Caco-2 (cell line): ENCODE data around the gene TMEM74B. TPM values are rescaled to one million over a fixed set of nuclear protein-coding genes. Genes with fewer than 3 reads are reported as not detected.

Experiments used
- BruUV-seq: library from RNA; stranded (reverse); fragments of 400-500 nt; replicated peaks from 2 replicates; lab custom pipeline; 2021; lab: Mats Ljungman, UMichigan
- CTCF ChIA-PET: fragments of 300-600 bp; sonication (Branson Sonifier 250); formaldehyde crosslinking; loops from one replicate; lab custom pipeline; 2022; ENCODE audit warnings: antibody characterized with exemption; lab: Charles Lee
- POLR2A ChIA-PET: fragments of 300-600 bp; sonication (Branson Sonifier 250); formaldehyde crosslinking; loops from one replicate; lab custom pipeline; 2022; ENCODE audit warnings: antibody characterized with exemption; lab: Charles Lee
- DNase-seq, 2 experiments: peaks; one replicate each; pipeline versions ENCODE4 v3.0.0 to v3.0.0-alpha.2; 2020 to 2022
- H3K27me3 ChIP-seq: replicated peaks from 2 replicates; pipeline ENCODE4 v1.6.0; 2011; ENCODE audit warnings: low read length; ENCODE audit not compliant: control insufficient read depth, insufficient read depth
- H3K36me3 ChIP-seq: 2 replicates; pipeline ENCODE4 v1.5.1; 2011; ENCODE audit warnings: low read length; ENCODE audit not compliant: control insufficient read depth, insufficient read depth
- H3K4me1 ChIP-seq: fragments of 250-450 bp; sonication (Bioruptor Pico); 2 replicates; pipeline ENCODE4 v1.5.1; 2020; ENCODE audit warnings: mild to moderate bottlenecking
- H3K4me3 ChIP-seq: 2 replicates; pipeline ENCODE4 v1.5.1; 2011; ENCODE audit warnings: low read depth, mild to moderate bottlenecking, control low read depth, low read length
- H3K9me3 ChIP-seq: fragments of 250-450 bp; sonication (Bioruptor Pico); 2 replicates; pipeline ENCODE4 v1.5.1; 2020; ENCODE audit warnings: mild to moderate bottlenecking, moderate library complexity
- H3K27ac Mint-ChIP-seq: one replicate; pipeline ENCODE4 v1.8.0; 2022; ENCODE audit warnings: mixed read lengths; ENCODE audit not compliant: unreplicated experiment
- H3K27me3 Mint-ChIP-seq: one replicate; pipeline ENCODE4 v1.8.0; 2022; ENCODE audit warnings: mixed read lengths; ENCODE audit not compliant: insufficient read depth, unreplicated experiment
- H3K36me3 Mint-ChIP-seq: one replicate; pipeline ENCODE4 v1.8.0; 2022; ENCODE audit warnings: mild to moderate bottlenecking, mixed read lengths; ENCODE audit not compliant: insufficient read depth, unreplicated experiment
- H3K4me1 Mint-ChIP-seq: one replicate; pipeline ENCODE4 v1.8.0; 2022; ENCODE audit warnings: low read depth, mixed read lengths; ENCODE audit not compliant: unreplicated experiment
- H3K4me3 Mint-ChIP-seq: one replicate; pipeline ENCODE4 v1.8.0; 2022; ENCODE audit warnings: mild to moderate bottlenecking, moderate library complexity, mixed read lengths; ENCODE audit not compliant: unreplicated experiment
- H3K9me3 Mint-ChIP-seq: one replicate; pipeline ENCODE4 v1.8.0; 2022; ENCODE audit warnings: mixed read lengths; ENCODE audit not compliant: unreplicated experiment
- CTCF ChIP-seq, 2 experiments: fragments of 200-600 bp in 1 of 2; IDR thresholded peaks; 1 replicate in 1 of 2; 2 replicates in 1 of 2; pipeline versions ENCODE4 v1.5.1 to v1.8.0; 2011 to 2022; ENCODE audit warnings: antibody characterized with exemption in 1 of 2, control low read depth in 1 of 2, inconsistent platforms in 1 of 2, low read depth in 1 of 2, low read length in 1 of 2, mild to moderate bottlenecking in 1 of 2, moderate library complexity in 1 of 2; ENCODE audit not compliant: insufficient read depth in 1 of 2, severe bottlenecking in 1 of 2, unreplicated experiment in 1 of 2
- intact Hi-C: fragments of 100-400 bp; cut with micrococcal nuclease; formaldehyde crosslinking; loops from one replicate; pipeline ENCODE4 v1.10.0; 2022; ENCODE audit not compliant: unreplicated experiment
- total RNA-seq: library from RNA; stranded (reverse); gene quantifications from 2 replicates; pipeline ENCODE4 v1.2.3, GENCODE V29; 2022

The TMEM74B gene
- total RNA-seq, 1 experiment from 2014 or later, result 6.9 TPM

- H3K27me3 ChIP-seq, result no peaks in the 10 kb centered on the region; the same call in 1 of the 2 replicates
- BruUV-seq, result no TSS peak
- no peaks in the 10 kb centered on the region for H3K4me1 ChIP-seq
- intact Hi-C loops, result no loop called here
- ChIA-PET CTCF (interaction anchor here (0.6 kb wide), 1 partner anchor 9 kb away, joined by 3 read pairs; no protein-coding TSS in a partner anchor), POLR2A (no interaction called here)
- Mint-ChIP-seq H3K9me3 (no peaks in the 10 kb centered on the region), H3K27ac (no peak within 1 kb of the TSS), H3K4me3 (no peak within 1 kb of the TSS), H3K4me1 (no peaks in the 10 kb centered on the region), H3K27me3 (peaks cover 9% of the 10 kb centered on the region), H3K36me3 (peaks cover 4% of the 10 kb centered on the region)
- DNase-seq, result no peak
- no peaks in the 10 kb centered on the region for H3K9me3 ChIP-seq
- no peak within 1 kb of the TSS for H3K4me3 ChIP-seq
- no peak for TF ChIP-seq CTCF (IDR thresholded peaks at IDR 0.05; ENCODE audit: insufficient read depth in 1 of 2, low read depth in 1 of 2, low read length in 1 of 2, severe bottlenecking in 1 of 2, unreplicated experiment in 1 of 2)
- H3K36me3 ChIP-seq, result no peaks in the 10 kb centered on the region
These were observed 18.2 kb upstream of the TMEM74B start, which contains the start of gene C20orf202 for GRCh38 chr20:1202762-1203504. C20orf202 (plus strand) TSS chr20:1203454; CDS start chr20:1203586, 132 bp downstream.

- ChIA-PET CTCF (no interaction called here), POLR2A (no interaction called here)
- H3K4me1 Mint-ChIP-seq, result no peaks in the 10 kb centered on the region
- BruUV-seq, result no TSS peak
- no peak overlapping the region for H3K4me3 Mint-ChIP-seq
- Histone ChIP-seq H3K9me3 (no peaks in the 10 kb centered on the region), H3K4me1 (no peaks in the 10 kb centered on the region), H3K36me3 (no peaks in the 10 kb centered on the region), H3K4me3 (no peak overlapping the region), H3K27me3 (no peaks in the 10 kb centered on the region; the same call in 1 of the 2 replicates)
- no peaks in the 10 kb centered on the region for H3K9me3 Mint-ChIP-seq
- no peak overlapping the region for H3K27ac Mint-ChIP-seq
- peaks cover 5% of the 10 kb centered on the region for H3K27me3 Mint-ChIP-seq
- intact Hi-C loops, result no loop called here
- no peak for TF ChIP-seq CTCF (IDR thresholded peaks at IDR 0.05; ENCODE audit: insufficient read depth in 1 of 2, low read depth in 1 of 2, low read length in 1 of 2, severe bottlenecking in 1 of 2, unreplicated experiment in 1 of 2)
- DNase-seq, result no peak
- peaks cover 4% of the 10 kb centered on the region for H3K36me3 Mint-ChIP-seq
These were observed 15.2 kb upstream of the TMEM74B start for GRCh38 chr20:1199964-1200363.

GRCh38 chr20:1199212-1199873 lies 14.6 kb upstream of the TMEM74B start:
- no peak overlapping the region for H3K4me3 ChIP-seq
- no peaks in the 10 kb centered on the region for H3K4me1 ChIP-seq
- H3K36me3 Mint-ChIP-seq, result peaks cover 4% of the 10 kb centered on the region
- DNase-seq, result no peak
- CTCF ChIA-PET, result no interaction called here
- H3K4me1 Mint-ChIP-seq, result no peaks in the 10 kb centered on the region
- H3K4me3 Mint-ChIP-seq, result no peak overlapping the region
- H3K36me3 ChIP-seq, result no peaks in the 10 kb centered on the region
- POLR2A ChIA-PET, result no interaction called here
- H3K27me3 ChIP-seq, result no peaks in the 10 kb centered on the region; the same call in 1 of the 2 replicates
- H3K9me3 ChIP-seq, result no peaks in the 10 kb centered on the region
- peaks cover 5% of the 10 kb centered on the region for H3K27me3 Mint-ChIP-seq
- intact Hi-C loops, result no loop called here
- no TSS peak for BruUV-seq
- H3K9me3 Mint-ChIP-seq, result no peaks in the 10 kb centered on the region
- H3K27ac Mint-ChIP-seq, result no peak overlapping the region
- no peak for TF ChIP-seq CTCF (IDR thresholded peaks at IDR 0.05; ENCODE audit: insufficient read depth in 1 of 2, low read depth in 1 of 2, low read length in 1 of 2, severe bottlenecking in 1 of 2, unreplicated experiment in 1 of 2)
